Heart right ventricle (tissue), 16 donors: ENCODE results near the gene SLC9A5. TPM values are rescaled to one million over a fixed set of nuclear protein-coding genes. Genes with fewer than 3 reads are reported as not detected.

Source experiments
- ATAC-seq, 8 donors: fragments of 200-7000 bp; cut with Tn5 transposase; one replicate each; pipeline ENCODE4 v1.9.1; 2020; ENCODE audit warnings: mild to moderate bottlenecking in 8 of 8, moderate library complexity in 8 of 8, moderate number of reproducible peaks in 1 of 8
- DNase-seq, 2 donors: peaks; one replicate each; pipeline ENCODE4 v3.0.0-alpha.2; 2020
- H3K27ac ChIP-seq, 10 donors: fragments of 200-600 bp; sonication (generic) in 2 of 10; one replicate each; pipeline versions ENCODE4 v1.5.0 to v1.8.0; 2020 to 2022; ENCODE audit warnings: mild to moderate bottlenecking in 3 of 10
- H3K27me3 ChIP-seq, 7 donors: fragments of 200-600 bp; one replicate each; pipeline ENCODE4 v1.8.0; 2021 to 2022; ENCODE audit warnings: mild to moderate bottlenecking in 2 of 7
- H3K36me3 ChIP-seq, 9 donors: fragments of 200-600 bp; sonication (generic) in 1 of 9; one replicate each; pipeline versions ENCODE4 v1.5.0 to v1.8.0; 2020 to 2022; ENCODE audit warnings: mild to moderate bottlenecking in 2 of 9
- H3K4me1 ChIP-seq, 9 donors: fragments of 200-600 bp; sonication (generic) in 1 of 9; one replicate each; pipeline versions ENCODE4 v1.5.0 to v1.8.0; 2020 to 2022; ENCODE audit warnings: mild to moderate bottlenecking in 4 of 9
- H3K4me3 ChIP-seq, 10 donors: fragments of 200-600 bp; sonication (generic) in 2 of 10; one replicate each; pipeline versions ENCODE4 v1.5.0 to v1.8.0; 2020 to 2022; ENCODE audit warnings: mild to moderate bottlenecking in 7 of 10, moderate library complexity in 2 of 10
- H3K9me3 ChIP-seq, 11 donors: fragments of 200-600 bp in 10 of 11; sonication (generic) in 2 of 11; one replicate each; pipeline versions ENCODE4 v1.5.0 to v1.8.0; 2013 to 2022; ENCODE audit warnings: mild to moderate bottlenecking in 2 of 11, control low read depth in 1 of 11, moderate library complexity in 1 of 11
- WGBS, 2 donors: extraction: QIAGEN DNeasy Blood & Tissue Kit; methylation state at CpG; one replicate each; pipeline ENCODE4 v1.1.7; 2013; ENCODE audit warnings: inconsistent platforms in 1 of 2; 5-methylcytosine and 5-hydroxymethylcytosine counted together
- intact Hi-C, 10 donors: fragments of 100-400 bp; cut with DNase I; formaldehyde crosslinking; loops; one replicate each; pipeline versions ENCODE4 v1.11.1 to v1.14.2; 2022
- polyA plus RNA-seq, 2 donors: library from polyadenylated mRNA; stranded (reverse); fragments of 200-250 nt; gene quantifications; one replicate each; pipeline ENCODE4 v1.2.3, GENCODE V29; 2013
- total RNA-seq, 10 donors: library from RNA; stranded (reverse); fragmentation: NEBNext Ultra II Directional in 3 of 10; extraction: Animal tissue kit (Norgen Biotek cat#: 25700) in 3 of 10; gene quantifications; one replicate each; pipeline versions ENCODE4 v1.2.1 to v1.2.4, GENCODE V29; 2021 to 2023
- TF ChIP-seq, protein P1 (sequence below), 9 donors: fragments of 200-600 bp; sonication (generic) in 2 of 9; IDR thresholded peaks; one replicate each; pipeline versions ENCODE4 v1.5.0 to v1.8.0; 2021 to 2022; ENCODE audit warnings: antibody characterized with exemption in 9 of 9, mild to moderate bottlenecking in 5 of 9, moderate library complexity in 1 of 9
- donor health status: Arrhythmogenic right ventricular cardiomyopathy.
- donor health status: ischemic (EF 13 %, LVEDD 7.1; RV severe dilation, severe dysfunction).
- donor health status: healthy with polysubstance abuse.
- donor health status: DM: no; HTN: yes; CAD: no.
- donor health status: DM: no; HTN: no; CAD: no.
- donor health status: ischemic (EF 25% LVEDD 6.9; RV normal size, moderate dysfunction).
- donor health status: ischemic (EF 25% LVEDD 5.7; RV mildly dilated, moderate dysfunction).
- donor health status: healthy.
- donor health status: DM: yes; HTN: yes; CAD: no.
- donor health status: Ischemic cardiomyopathy.
- donor health status: ischemic (EF 35%, LVEDD 5.7; RV mildly dilated, moderate dysfunction).
- donor health status: nonischemic (EF 11% LVEDD 7.7; RV severe dilation, severe dysfunction).
- donor health status: DM: yes; HTN: yes; CAD: no.
- donor health status: PGD.
- donor health status: ischemic (EF 29% LVEDD 5.4; RV normal size, mild dysfunction).
- donor health status: nonischemic (EF 23%, LVEDD 6.1; RV moderate dilation, normal function).

SLC9A5 gene
- total and polyA plus RNA-seq, 12 donors, result 0.26 to 2.4 (median 1.0) TPM

DNA sequence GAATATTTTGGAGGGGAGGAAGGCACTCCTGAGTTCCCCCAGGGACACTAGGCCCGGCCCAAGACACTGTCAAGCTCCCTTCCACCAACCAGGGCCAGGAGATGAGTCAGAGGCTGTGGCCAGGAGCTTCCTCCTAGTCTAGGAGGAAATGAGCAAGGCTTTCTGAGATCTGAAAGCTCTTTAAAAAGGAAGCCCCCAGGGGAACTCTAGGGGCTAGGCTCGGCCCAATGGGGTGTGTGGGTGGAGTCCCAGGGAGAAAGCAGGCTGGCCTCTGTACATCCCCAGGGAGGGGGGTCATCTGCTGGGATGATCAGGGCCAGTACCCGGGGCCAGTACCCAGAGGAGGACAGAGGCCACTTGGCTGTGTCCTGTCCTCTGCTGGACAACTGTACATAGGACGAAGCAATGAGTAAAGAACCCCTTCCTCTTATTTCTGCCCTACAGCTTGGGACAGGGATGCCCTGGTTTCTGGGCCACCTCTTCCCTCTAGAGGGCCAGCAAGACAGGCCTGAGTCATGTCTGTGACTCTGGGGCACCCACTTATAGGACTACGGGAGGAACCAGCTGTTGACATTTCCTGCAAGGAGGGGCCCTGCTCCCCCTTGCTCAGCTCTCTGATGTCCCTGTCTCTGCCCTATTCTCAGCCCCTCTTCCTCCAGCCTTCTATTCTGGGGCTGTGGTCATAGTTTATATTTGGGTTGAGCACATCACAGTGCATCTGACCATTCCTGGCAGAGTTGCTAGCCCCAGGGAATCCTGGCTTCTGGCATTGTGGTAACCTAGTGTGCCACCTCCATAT, 4.2 kb upstream of the SLC9A5 start:
- ATAC-seq (peak; percentile 10 to 63 (median 41)), DNase-seq (peak; percentile 72 to 86)
- TF ChIP-seq, protein P1, sequence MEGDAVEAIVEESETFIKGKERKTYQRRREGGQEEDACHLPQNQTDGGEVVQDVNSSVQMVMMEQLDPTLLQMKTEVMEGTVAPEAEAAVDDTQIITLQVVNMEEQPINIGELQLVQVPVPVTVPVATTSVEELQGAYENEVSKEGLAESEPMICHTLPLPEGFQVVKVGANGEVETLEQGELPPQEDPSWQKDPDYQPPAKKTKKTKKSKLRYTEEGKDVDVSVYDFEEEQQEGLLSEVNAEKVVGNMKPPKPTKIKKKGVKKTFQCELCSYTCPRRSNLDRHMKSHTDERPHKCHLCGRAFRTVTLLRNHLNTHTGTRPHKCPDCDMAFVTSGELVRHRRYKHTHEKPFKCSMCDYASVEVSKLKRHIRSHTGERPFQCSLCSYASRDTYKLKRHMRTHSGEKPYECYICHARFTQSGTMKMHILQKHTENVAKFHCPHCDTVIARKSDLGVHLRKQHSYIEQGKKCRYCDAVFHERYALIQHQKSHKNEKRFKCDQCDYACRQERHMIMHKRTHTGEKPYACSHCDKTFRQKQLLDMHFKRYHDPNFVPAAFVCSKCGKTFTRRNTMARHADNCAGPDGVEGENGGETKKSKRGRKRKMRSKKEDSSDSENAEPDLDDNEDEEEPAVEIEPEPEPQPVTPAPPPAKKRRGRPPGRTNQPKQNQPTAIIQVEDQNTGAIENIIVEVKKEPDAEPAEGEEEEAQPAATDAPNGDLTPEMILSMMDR (IDR thresholded peaks at IDR 0.05), result peak in 1 of 9 donors; percentile 28
- peak overlapping the region in 6 of 10 donors; percentile 69 to 97 (median 84) for H3K4me3 ChIP-seq
- intact Hi-C loops, result loop anchor here in 2 of 10 donors (5.0 kb wide), 2 partner anchors 52 to 62 kb away; partner anchors contain the start of genes E2F4 (in 1 of the 2), EXOC3L1 (in 1 of the 2) and MATCAP1 (in 1 of the 2)
- peaks cover 0 to 18% (median 0%) of the 10 kb centered on the region in 7 donors for H3K27me3 ChIP-seq
- H3K36me3 ChIP-seq, result peaks cover 0 to 15% (median under 1%) of the 10 kb centered on the region in 9 donors
- peak overlapping the region; percentile 93 to 99 (median 96) for H3K27ac ChIP-seq
- peaks cover 43 to 86% (median 80%) of the 10 kb centered on the region in 9 donors for H3K4me1 ChIP-seq
- H3K9me3 ChIP-seq, result no peaks in the 10 kb centered on the region
- 9 to 12% methylated on average over 5 of the region's 5 CpGs for WGBS, 2 donors

DNA sequence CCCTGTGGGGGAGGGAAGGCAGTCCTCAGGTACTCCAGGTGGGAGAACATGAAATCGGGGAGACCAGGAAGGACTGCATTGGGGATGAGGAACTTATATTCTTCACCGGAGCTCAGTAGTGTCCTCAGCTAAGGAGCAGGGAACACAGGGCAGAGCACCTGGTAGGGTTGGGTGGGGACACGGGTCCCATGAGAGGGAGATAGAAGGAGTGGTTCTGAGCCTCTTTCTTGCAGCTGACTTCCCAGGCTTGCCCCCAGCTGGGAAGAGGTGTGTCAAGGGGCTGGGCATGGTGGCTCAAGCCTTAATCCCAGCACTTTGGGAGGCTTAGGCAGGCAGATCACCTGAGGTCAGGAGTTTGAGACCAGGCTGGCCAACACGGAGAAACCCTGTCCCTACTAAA, 3.6 kb upstream of the SLC9A5 start:
- no peak for ATAC-seq
- intact Hi-C loops, result loop anchor here in 2 of 10 donors (5.0 kb wide), 2 partner anchors 53 to 63 kb away; partner anchors contain the start of genes E2F4 (in 1 of the 2), EXOC3L1 (in 1 of the 2) and MATCAP1 (in 1 of the 2)
- 55 to 64% methylated on average over 4 of the region's 4 CpGs for WGBS, 2 donors

DNA sequence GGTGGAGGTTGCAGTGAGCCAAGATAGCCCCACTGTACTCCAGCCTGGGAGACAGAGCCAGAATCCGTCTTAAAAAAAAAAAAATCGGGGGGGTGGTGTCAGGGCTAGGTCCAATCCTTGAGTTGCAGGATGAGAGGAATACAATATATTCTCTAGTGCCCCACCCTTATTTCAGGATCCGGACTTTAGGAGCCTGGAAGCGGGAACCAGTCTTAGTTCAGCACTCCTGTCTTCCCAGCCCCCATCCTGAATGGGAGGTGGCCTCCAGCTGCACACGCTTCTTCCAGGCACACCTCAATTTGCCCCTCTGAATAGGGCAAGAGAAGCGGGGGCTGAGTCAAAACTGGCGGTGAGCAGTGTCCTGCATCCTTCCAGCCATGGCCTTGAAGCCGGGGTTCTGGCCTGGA, 3.1 kb upstream of the SLC9A5 start:
- H3K4me3 ChIP-seq, result peak overlapping the region; percentile 69 to 97 (median 84)
- peaks cover 39 to 84% (median 72%) of the 10 kb centered on the region in 9 donors for H3K4me1 ChIP-seq
- DNase-seq, result peak in 1 of 2 donors; percentile 73
- 8 to 12% methylated on average over 8 of the region's 8 CpGs for WGBS, 2 donors
- intact Hi-C loops, result loop anchor here in 2 of 10 donors (2.0 to 5.0 kb wide), 3 partner anchors 19 to 63 kb away; partner anchors contain the start of genes E2F4 (in 1 of the 2), EXOC3L1 (in 1 of the 2), MATCAP1 (in 1 of the 2) and TMEM208 (in 1 of the 2)
- H3K9me3 ChIP-seq, result no peaks in the 10 kb centered on the region
- H3K36me3 ChIP-seq, result peaks cover 0 to 5% (median 0%) of the 10 kb centered on the region in 9 donors
- ATAC-seq, result no peak
- H3K27ac ChIP-seq, result peak overlapping the region; percentile 93 to 99 (median 96)
- TF ChIP-seq, protein P1 (IDR thresholded peaks at IDR 0.05), result no peak
- peaks cover 0 to 29% (median 0%) of the 10 kb centered on the region in 7 donors for H3K27me3 ChIP-seq

More for the DNA sequence above, 3.6 kb upstream of the SLC9A5 start:
- H3K4me3 ChIP-seq, result peak overlapping the region in 9 of 10 donors; percentile 69 to 97 (median 85)
- DNase-seq, result no peak
- H3K36me3 ChIP-seq, result peaks cover 0 to 9% (median 0%) of the 10 kb centered on the region in 9 donors
- H3K4me1 ChIP-seq, result peaks cover 43 to 86% (median 77%) of the 10 kb centered on the region in 9 donors
- H3K27ac ChIP-seq, result peak overlapping the region; percentile 93 to 99 (median 96)
- H3K9me3 ChIP-seq, result no peaks in the 10 kb centered on the region
- TF ChIP-seq, protein P1 (IDR thresholded peaks at IDR 0.05), result no peak
- peaks cover 0 to 24% (median 0%) of the 10 kb centered on the region in 7 donors for H3K27me3 ChIP-seq
